Anterior cingulate cortex (tissue), 58 donors: ENCODE data around the gene CWC27.
"Not testable (repeated sequence)": the region's sequence is repeated elsewhere in the genome, so short reads cannot be mapped to it uniquely, and the experiment has no call there.

Experiments
- DNase-seq, 58 donors: peaks; one replicate each; lab custom pipeline; 2025; lab: John Stamatoyannopoulos, UW

The CWC27 gene

GRCh38 chr5:64784451-64785025 is 15.8 kb downstream of the CWC27 start:
- DNase-seq, result peak in 45 of 58 donors; percentile 0 to 85 (median 23)

DNA sequence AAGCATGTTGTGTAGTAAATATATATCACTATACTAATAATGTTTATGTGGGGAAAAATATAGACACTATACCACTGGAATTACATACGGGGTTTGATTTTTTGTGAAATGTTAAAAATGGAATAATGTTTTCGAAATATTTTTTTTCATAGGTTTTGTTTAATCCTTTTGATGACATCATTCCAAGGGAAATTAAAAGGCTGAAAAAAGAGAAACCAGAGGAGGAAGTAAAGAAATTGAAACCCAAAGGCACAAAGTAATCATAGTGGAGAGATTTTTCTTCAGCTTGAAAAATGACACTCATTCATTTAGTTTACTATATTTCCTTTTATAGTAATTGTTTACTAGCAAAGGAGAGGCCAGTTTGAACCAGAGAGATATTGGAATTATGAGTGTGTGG is 17.6 kb downstream of the CWC27 start:
- DNase-seq, result no peak

DNA sequence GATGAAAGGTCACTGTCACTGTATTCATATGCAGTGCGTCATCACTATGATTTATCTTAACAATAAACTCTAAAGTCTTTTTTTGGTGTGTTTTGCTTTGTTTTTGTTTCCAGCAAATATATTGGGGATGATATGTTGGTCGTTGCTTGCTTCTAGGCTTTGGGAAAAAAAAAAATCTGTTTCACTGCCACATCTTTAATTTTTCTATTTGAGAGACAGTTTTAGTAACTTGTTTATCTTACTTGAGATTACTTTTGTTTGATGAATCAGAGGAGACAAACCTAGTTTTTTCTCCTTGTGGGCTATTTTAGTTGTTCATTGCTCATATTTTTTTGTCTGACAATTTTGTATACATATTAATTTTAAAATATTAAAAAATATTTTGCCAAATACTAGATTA is 19.4 kb downstream of the CWC27 start:
- DNase-seq, result no peak

DNA sequence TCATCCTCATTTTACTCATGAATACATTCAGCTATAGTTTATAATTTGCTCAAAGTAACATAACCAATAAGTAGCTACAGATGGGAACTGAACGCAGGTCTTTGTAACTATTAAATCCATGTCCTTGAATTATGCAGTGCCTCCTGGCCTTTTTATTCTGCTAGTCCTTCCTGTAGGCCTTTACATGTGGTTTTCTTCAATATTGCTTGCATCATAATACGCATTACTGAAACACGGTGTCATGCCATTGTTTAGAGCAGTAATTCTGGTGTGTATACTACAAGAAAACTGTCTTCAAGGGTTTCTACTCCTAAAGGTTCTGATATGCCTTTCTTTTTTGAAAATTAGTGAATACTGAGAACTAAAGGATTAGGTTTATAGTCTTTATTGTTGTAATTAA is 20.7 kb downstream of the CWC27 start:
- no peak for DNase-seq

- no peak for DNase-seq
Observed at GRCh38 chr5:64790210-64790609, 21.5 kb downstream of the CWC27 start.

DNA sequence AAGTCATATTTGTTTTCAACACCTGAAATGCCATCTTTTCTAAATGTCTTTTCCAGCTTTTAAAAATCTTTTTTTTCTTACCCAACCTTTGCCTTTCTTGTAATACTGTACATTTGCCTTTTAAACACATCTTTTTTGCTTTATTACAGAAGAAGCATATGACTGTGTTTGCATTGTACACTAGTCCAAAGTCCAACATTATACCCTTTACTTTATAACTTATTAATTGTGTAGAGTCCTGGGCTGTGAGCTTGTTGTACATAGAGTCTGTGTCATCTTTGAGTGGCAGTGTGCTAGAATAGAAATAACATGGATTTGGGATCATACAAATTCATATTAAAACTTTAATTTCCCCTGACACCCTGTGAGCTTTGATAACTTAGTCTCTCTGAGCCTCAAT is 23.7 kb downstream of the CWC27 start:
- no peak for DNase-seq

- no peak for DNase-seq
Observed at GRCh38 chr5:64794053-64794770, 25.5 kb downstream of the CWC27 start.

DNA sequence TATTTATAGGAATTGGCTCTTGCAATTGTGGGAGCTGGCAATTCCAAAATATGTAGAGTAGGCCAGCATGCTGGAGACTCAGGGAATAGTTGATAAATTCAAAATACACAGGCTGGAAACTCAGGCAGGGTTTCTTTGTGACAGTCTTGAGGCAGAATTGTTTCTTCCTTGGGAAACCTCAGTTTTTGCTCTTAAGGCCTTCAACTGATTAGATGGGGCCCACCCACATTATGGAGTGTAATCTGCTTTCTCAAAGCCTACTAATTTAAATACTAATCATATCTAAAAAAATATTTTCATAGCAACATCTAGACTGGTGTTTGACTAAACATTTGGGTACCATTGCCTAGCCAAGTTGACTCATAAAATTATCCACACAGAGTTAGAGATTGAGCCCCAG is 27.6 kb downstream of the CWC27 start:
- DNase-seq, result no peak

- DNase-seq, result no peak
Observed at GRCh38 chr5:64800926-64801325, 32.2 kb downstream of the CWC27 start.

GRCh38 chr5:64806537-64806936 is 37.8 kb downstream of the CWC27 start:
- no peak for DNase-seq

GRCh38 chr5:64807520-64807919 is 38.8 kb downstream of the CWC27 start:
- no peak for DNase-seq

- DNase-seq, result peak in 1 of 58 donors; percentile 59
Observed at GRCh38 chr5:64811050-64811640, 42.4 kb downstream of the CWC27 start.

GRCh38 chr5:64814073-64814472 is 45.3 kb downstream of the CWC27 start:
- no peak for DNase-seq

- DNase-seq, result no peak
Observed at GRCh38 chr5:64818245-64818644, 49.5 kb downstream of the CWC27 start.

DNA sequence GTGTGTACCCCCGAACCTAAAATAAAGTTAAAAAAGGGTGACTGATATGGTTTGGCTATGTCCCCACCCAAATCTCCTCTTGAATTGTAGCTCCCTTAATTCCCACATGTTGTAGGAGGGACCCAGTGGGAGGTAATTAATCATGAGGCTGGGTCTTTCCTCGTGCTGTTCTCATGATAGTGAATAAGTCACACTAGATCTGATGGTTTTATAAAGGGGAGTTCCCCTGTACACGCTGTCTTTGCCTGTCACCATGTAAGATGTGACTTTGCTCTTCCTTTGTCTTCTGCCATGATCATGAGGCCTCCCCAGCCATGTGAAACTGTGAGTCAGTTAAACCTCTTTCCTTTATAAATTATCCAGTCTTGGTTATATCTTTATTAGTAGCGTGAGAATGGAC is 50.6 kb downstream of the CWC27 start:
- not testable (repeated sequence) for DNase-seq

- DNase-seq, result no peak
Observed at GRCh38 chr5:64822320-64822719, 53.6 kb downstream of the CWC27 start.

GRCh38 chr5:64826541-64826940 is 57.8 kb downstream of the CWC27 start:
- no peak for DNase-seq

GRCh38 chr5:64827703-64828102 is 59.0 kb downstream of the CWC27 start:
- DNase-seq, result no peak

GRCh38 chr5:64830650-64831049 is 61.9 kb downstream of the CWC27 start:
- not testable (repeated sequence) for DNase-seq

DNA sequence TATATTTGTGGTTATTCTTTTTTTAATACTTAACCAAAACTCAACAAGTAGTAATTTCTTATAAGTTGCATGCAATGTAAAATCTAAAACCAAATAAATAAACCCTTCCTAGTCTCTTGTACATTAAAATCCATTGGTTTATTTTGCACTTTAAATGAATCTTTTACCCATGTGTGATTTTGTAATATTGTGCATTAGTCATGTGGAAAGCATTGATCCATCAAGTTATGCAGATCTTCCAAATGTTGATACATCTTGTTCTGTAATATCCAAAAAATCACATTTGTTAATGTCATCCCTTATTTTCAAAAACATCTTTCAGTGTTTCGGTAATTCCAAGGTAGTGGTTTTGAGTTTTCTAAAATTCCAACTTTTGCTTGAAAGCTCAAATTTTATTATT is 63.3 kb downstream of the CWC27 start:
- DNase-seq, result no peak

DNA sequence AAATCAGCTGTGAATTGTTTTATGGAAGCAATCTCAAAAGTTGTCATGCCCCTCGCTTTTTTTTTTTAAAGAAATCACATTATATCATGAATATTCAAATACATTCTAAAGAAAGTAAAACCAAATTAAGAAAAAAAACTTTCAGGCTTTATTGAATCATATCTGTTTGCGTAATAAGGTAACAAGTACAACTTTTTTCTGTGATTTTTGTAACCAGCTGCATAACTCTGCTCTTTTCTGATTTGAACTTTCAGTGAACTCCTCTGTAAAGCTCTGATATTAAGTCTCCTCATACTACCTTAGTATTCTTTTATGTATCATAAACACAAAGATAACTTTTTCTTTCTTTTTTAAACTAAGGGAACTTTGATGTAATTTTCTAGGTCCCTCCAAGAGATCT is 65.3 kb downstream of the CWC27 start:
- no peak for DNase-seq

- no peak for DNase-seq
Observed at GRCh38 chr5:64834611-64835010, 65.9 kb downstream of the CWC27 start.
